GM19397 (cell line): ENCODE data around the gene NCKIPSD.

ENCODE experiments used
- ATAC-seq: cut with Tn5 transposase; IDR thresholded peaks from one replicate; pipeline ENCODE4 v1.9.1; 2021; ENCODE audit warnings: mild to moderate bottlenecking, moderate library complexity; ENCODE audit not compliant: unreplicated experiment

The NCKIPSD gene

DNA sequence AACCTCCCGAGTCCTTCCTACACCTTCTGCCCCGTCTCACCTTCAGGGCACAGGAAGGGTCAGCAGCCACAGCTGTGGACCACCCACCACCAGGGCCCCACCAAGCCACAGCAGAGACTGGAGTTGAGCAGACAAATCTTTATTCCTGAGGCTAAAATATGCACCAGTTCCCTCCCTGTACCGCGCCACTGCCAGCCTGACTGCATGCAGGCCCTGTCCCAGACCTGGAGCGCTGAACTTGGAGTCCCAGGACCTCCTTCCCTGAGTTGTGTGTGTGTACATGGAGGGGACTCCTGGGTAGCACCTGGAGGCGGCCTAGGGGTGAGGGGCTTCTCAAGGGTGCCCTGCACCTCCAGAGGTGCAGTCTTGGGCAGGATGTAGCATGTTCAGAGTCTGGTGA lies 60.1 kb downstream of the NCKIPSD start:
- no peak for ATAC-seq

DNA sequence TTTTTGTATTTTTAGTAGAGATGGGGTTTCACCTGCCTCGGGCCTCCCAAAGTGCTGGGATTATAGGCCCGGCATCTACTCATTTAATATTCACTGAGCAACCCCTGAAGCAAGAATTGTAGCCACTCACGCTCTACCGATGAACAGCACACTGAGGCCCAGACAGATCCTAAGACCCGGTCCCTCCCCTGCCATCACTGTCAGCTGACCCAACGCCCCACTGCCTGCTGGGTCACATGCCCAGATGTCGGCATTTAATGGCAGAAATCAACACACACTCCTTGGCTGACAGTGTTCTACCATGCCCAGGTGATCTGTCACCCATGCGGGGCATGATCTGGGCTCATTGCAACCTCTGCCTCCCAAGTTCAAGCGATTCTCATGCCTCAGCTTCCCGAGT lies 60.9 kb downstream of the NCKIPSD start:
- no peak for ATAC-seq

DNA sequence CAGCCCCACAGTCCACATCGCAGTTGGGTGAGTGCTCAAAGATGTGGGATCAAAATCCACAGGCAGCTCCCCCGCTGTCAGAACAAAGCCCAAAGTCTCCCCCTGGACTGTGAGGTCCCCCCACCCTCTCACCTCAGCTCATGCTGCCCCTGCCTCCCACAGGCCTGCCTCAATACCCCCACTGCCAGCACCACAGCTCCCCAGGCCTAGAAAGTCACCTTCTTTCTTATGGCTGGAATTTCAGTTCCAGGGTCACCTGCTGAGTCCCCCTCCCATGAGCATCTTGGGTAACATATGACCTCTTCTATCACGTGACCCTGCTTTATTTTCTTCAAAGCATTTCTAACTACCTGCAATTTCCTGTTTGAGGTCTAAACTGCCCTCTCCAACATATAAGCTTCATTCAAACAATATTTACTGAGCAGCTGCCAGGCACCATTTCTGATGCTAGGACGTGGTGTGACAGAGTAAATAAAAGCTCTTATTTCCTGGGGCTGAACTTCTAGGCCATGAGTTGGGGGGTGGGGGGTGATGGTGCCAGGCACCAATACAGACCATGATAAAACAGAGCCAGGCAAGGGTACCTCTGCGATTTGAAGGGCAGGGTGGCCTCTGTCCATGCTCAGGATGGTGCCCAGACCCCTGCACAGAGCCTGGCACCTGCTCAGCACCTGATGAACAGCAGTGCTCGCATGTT lies 61.7 kb downstream of the NCKIPSD start:
- no peak for ATAC-seq
